Keratinocyte (primary cell): ENCODE results near the gene KRT4. TPM values are rescaled to one million over a fixed set of nuclear protein-coding genes. Genes with fewer than 3 reads are reported as not detected.

Experiments used
- DNase-seq: peaks from one replicate; pipeline ENCODE4 v3.0.0-alpha.2; 2011; ENCODE audit warnings: low read depth, missing footprints, low spot score
- FAIRE-seq: peaks from 2 replicates; lab custom pipeline; 2011; peaks lifted over from hg19 to GRCh38; lab: Jason Lieb, UNC
- H2AFZ ChIP-seq: 2 replicates; pipeline ENCODE4 v1.6.0; 2012; ENCODE audit warnings: low read length, control low read depth, inconsistent platforms; ENCODE audit not compliant: control insufficient read depth
- H3K27ac ChIP-seq: 2 replicates; pipeline ENCODE4 v1.5.1; 2011; ENCODE audit warnings: low read length; ENCODE audit not compliant: control insufficient read depth, insufficient read depth
- H3K27me3 ChIP-seq: 3 replicates; pipeline ENCODE4 v1.6.0; 2011; ENCODE audit warnings: low read length; ENCODE audit not compliant: control insufficient read depth, insufficient read depth; ENCODE audit errors: extremely low read depth
- H3K36me3 ChIP-seq, 2 experiments: 2 replicates in 1 of 2; 3 replicates in 1 of 2; pipeline ENCODE4 v1.5.1; 2011; ENCODE audit warnings: low read length in 2 of 2, mild to moderate bottlenecking in 1 of 2; ENCODE audit not compliant: control insufficient read depth in 2 of 2, insufficient read depth in 2 of 2; ENCODE audit errors: extremely low read depth in 1 of 2
- H3K4me1 ChIP-seq: 3 replicates; pipeline ENCODE4 v1.5.1; 2011; ENCODE audit warnings: low read length; ENCODE audit not compliant: control insufficient read depth, insufficient read depth; ENCODE audit errors: extremely low read depth
- H3K4me2 ChIP-seq: 3 replicates; pipeline ENCODE4 v1.6.0; 2011; ENCODE audit warnings: low read depth, low read length; ENCODE audit not compliant: control insufficient read depth, insufficient read depth; ENCODE audit errors: extremely low read depth
- H3K4me3 ChIP-seq, 3 experiments: fragments of 200-600 bp in 1 of 3; sonication (generic) in 1 of 3; 2 replicates in 2 of 3; 3 replicates in 1 of 3; pipeline ENCODE4 v1.5.1; 2011 to 2016; ENCODE audit warnings: low read length in 3 of 3, mild to moderate bottlenecking in 3 of 3, control low read depth in 2 of 3, inconsistent platforms in 1 of 3, low read depth in 1 of 3, mixed read lengths in 1 of 3, mixed run types in 1 of 3, moderate library complexity in 1 of 3; ENCODE audit not compliant: control insufficient read depth in 2 of 3, insufficient read depth in 2 of 3; ENCODE audit errors: extremely low read depth in 1 of 3
- H3K79me2 ChIP-seq: 2 replicates; pipeline ENCODE4 v1.6.0; 2012; ENCODE audit warnings: low read length; ENCODE audit not compliant: control insufficient read depth, insufficient read depth
- H3K9ac ChIP-seq: 3 replicates; pipeline ENCODE4 v1.6.0; 2011; ENCODE audit warnings: low read length; ENCODE audit not compliant: control insufficient read depth, insufficient read depth; ENCODE audit errors: extremely low read depth
- H3K9me1 ChIP-seq: 3 replicates; pipeline ENCODE4 v1.6.0; 2011; ENCODE audit warnings: low read length; ENCODE audit not compliant: control insufficient read depth, insufficient read depth; ENCODE audit errors: extremely low read depth
- H3K9me3 ChIP-seq: 2 replicates; pipeline ENCODE4 v1.5.1; 2012; ENCODE audit warnings: low read depth, low read length; ENCODE audit not compliant: control insufficient read depth
- H4K20me1 ChIP-seq: 3 replicates; pipeline ENCODE4 v1.6.0; 2011; ENCODE audit warnings: low read length; ENCODE audit not compliant: control insufficient read depth, insufficient read depth; ENCODE audit errors: extremely low read depth
- CTCF ChIP-seq, 3 experiments: IDR thresholded peaks in 1 of 3; conservative IDR thresholded peaks in 1 of 3; optimal IDR thresholded peaks in 1 of 3; 2 replicates in 2 of 3; 3 replicates in 1 of 3; pipeline versions ENCODE3 to v1.5.1; 2011; ENCODE audit warnings: low read length in 3 of 3, mild to moderate bottlenecking in 3 of 3, moderate library complexity in 2 of 3, control low read depth in 1 of 3, inconsistent platforms in 1 of 3; ENCODE audit not compliant: insufficient read depth in 2 of 3; ENCODE audit errors: extremely low read depth in 1 of 3
- EZH2 ChIP-seq: IDR thresholded peaks from one replicate; pipeline ENCODE4 v1.6.1; 2012; ENCODE audit warnings: inconsistent platforms, mild to moderate bottlenecking, low read length, moderate library complexity
- dilution Hi-C: fragments of 300-500 bp; cut with MboI; formaldehyde crosslinking; loops from one replicate; pipeline ENCODE4 v1.7.0; 2020; ENCODE audit warnings: low sequenced_read_pairs; ENCODE audit not compliant: extremely low pct_ligation_motif_present
- polyA plus RNA-seq, 5 experiments: library from polyadenylated mRNA; depleted of rRNA in 3 of 5; stranded (reverse) in 3 of 5; stranded (forward) in 1 of 5; unstranded in 1 of 5; fragments of >200 nt; gene quantifications; 1 replicate in 1 of 5; 2 replicates in 3 of 5; 3 replicates in 1 of 5; pipeline versions ENCODE4 v1.2.1 to v1.2.3, GENCODE V29; 2011 to 2012; ENCODE audit warnings: missing spikeins in 2 of 5, low read depth in 1 of 5, low replicate concordance in 1 of 5

Gene KRT4
- polyA plus RNA-seq, 1 donor (not counting 4 experiments of a cell fraction or from before 2014, with no cell fraction given) = 2.0 TPM

- Histone ChIP-seq H2AFZ (no peak overlapping the region), H3K9me1 (no peaks in the 10 kb centered on the region), H3K36me3 (no peaks in the 10 kb centered on the region), H3K9me3 (no peaks in the 10 kb centered on the region), H3K27me3 (no peaks in the 10 kb centered on the region), H3K4me3 (no peak overlapping the region), H3K79me2 (no peaks in the 10 kb centered on the region), H3K9ac (no peak overlapping the region), H3K4me1 (no peaks in the 10 kb centered on the region), H3K4me2 (no peak overlapping the region), H4K20me1 (no peaks in the 10 kb centered on the region), H3K27ac (no peak overlapping the region)
- FAIRE-seq = no peak
- DNase-seq = no peak
- TF ChIP-seq CTCF (optimal IDR thresholded peaks at IDR 0.05 in 1 of 3, IDR thresholded peaks at IDR 0.05 in 1 of 3, conservative IDR thresholded peaks at IDR 0.05 in 1 of 3; ENCODE audit: extremely low read depth in 1 of 3, insufficient read depth in 2 of 3, low read length in 3 of 3) (no peak), EZH2 (no peak)
- dilution Hi-C loops = no loop called here
These were observed 14.2 kb upstream of the KRT4 start for GRCh38 chr12:52828156-52828555.

GRCh38 chr12:52827499-52828090 is 13.7 kb upstream of the KRT4 start:
- H3K27me3 ChIP-seq = no peaks in the 10 kb centered on the region
- TF ChIP-seq EZH2 (no peak), CTCF (optimal IDR thresholded peaks at IDR 0.05 in 1 of 3, IDR thresholded peaks at IDR 0.05 in 1 of 3, conservative IDR thresholded peaks at IDR 0.05 in 1 of 3; ENCODE audit: extremely low read depth in 1 of 3, insufficient read depth in 2 of 3, low read length in 3 of 3) (no peak)
- H3K4me3 ChIP-seq = no peak overlapping the region
- no peak overlapping the region for H2AFZ ChIP-seq
- H3K9me3 ChIP-seq = no peaks in the 10 kb centered on the region
- no peak overlapping the region for H3K27ac ChIP-seq
- no peak overlapping the region for H3K4me2 ChIP-seq
- H3K79me2 ChIP-seq = no peaks in the 10 kb centered on the region
- no peaks in the 10 kb centered on the region for H3K4me1 ChIP-seq
- no peak for FAIRE-seq
- no peak for DNase-seq
- H3K9ac ChIP-seq = no peak overlapping the region
- H3K36me3 ChIP-seq = no peaks in the 10 kb centered on the region
- dilution Hi-C loops = no loop called here
- no peaks in the 10 kb centered on the region for H4K20me1 ChIP-seq
- H3K9me1 ChIP-seq = no peaks in the 10 kb centered on the region
